ENCODE measurements around the gene RPGR.

Gene RPGR

GRCh38 chrX:38326086-38326485 is 1.2 kb downstream of the RPGR start:
- no peak for DNase-seq (ENCODE audit: extremely low read depth in 1 of 2, low read depth in 1 of 2)

- DNase-seq (ENCODE audit: extremely low read depth in 1 of 2, low read depth in 1 of 2), result no peak
These were observed 6.5 kb downstream of the RPGR start for GRCh38 chrX:38320819-38321218.

GRCh38 chrX:38318606-38319005 is 8.7 kb downstream of the RPGR start:
- no peak for DNase-seq (ENCODE audit: extremely low read depth in 1 of 2, low read depth in 1 of 2)

- no peak for DNase-seq (ENCODE audit: extremely low read depth in 1 of 2, low read depth in 1 of 2)
These were observed 9.1 kb downstream of the RPGR start for GRCh38 chrX:38318196-38318595.

- DNase-seq (ENCODE audit: extremely low read depth in 1 of 2, low read depth in 1 of 2), result no peak
These were observed 12.1 kb downstream of the RPGR start for GRCh38 chrX:38315186-38315585.

- DNase-seq (ENCODE audit: extremely low read depth in 1 of 2, low read depth in 1 of 2), result no peak
These were observed 14.1 kb downstream of the RPGR start for GRCh38 chrX:38313190-38313589.

- no peak for DNase-seq (ENCODE audit: extremely low read depth in 1 of 2, low read depth in 1 of 2)
These were observed 14.9 kb downstream of the RPGR start for GRCh38 chrX:38312436-38312835.

- DNase-seq (ENCODE audit: extremely low read depth in 1 of 2, low read depth in 1 of 2), result no peak
These were observed 15.6 kb downstream of the RPGR start for GRCh38 chrX:38311743-38312142.

GRCh38 chrX:38305971-38306370 is 21.3 kb downstream of the RPGR start:
- DNase-seq (ENCODE audit: extremely low read depth in 1 of 2, low read depth in 1 of 2), result no peak

GRCh38 chrX:38304010-38304409 is 23.3 kb downstream of the RPGR start:
- no peak for DNase-seq (ENCODE audit: extremely low read depth in 1 of 2, low read depth in 1 of 2)

- no peak for DNase-seq (ENCODE audit: extremely low read depth in 1 of 2, low read depth in 1 of 2)
These were observed 33.6 kb downstream of the RPGR start for GRCh38 chrX:38293741-38294140.

- DNase-seq (ENCODE audit: extremely low read depth in 1 of 2, low read depth in 1 of 2), result no peak
These were observed 39.6 kb downstream of the RPGR start for GRCh38 chrX:38287674-38288073.

GRCh38 chrX:38285649-38286048 is 41.7 kb downstream of the RPGR start:
- DNase-seq (ENCODE audit: extremely low read depth in 1 of 2, low read depth in 1 of 2), result no peak

- no peak for DNase-seq (ENCODE audit: extremely low read depth in 1 of 2, low read depth in 1 of 2)
These were observed 45.3 kb downstream of the RPGR start for GRCh38 chrX:38282049-38282448.

GRCh38 chrX:38279188-38279587 is 48.1 kb downstream of the RPGR start:
- no peak for DNase-seq (ENCODE audit: extremely low read depth in 1 of 2, low read depth in 1 of 2)

GRCh38 chrX:38278682-38279081 is 48.6 kb downstream of the RPGR start:
- DNase-seq (ENCODE audit: extremely low read depth in 1 of 2, low read depth in 1 of 2), result no peak

GRCh38 chrX:38277802-38278201 is 49.5 kb downstream of the RPGR start:
- DNase-seq (ENCODE audit: extremely low read depth in 1 of 2, low read depth in 1 of 2), result no peak

- DNase-seq (ENCODE audit: extremely low read depth in 1 of 2, low read depth in 1 of 2), result no peak
These were observed 50.2 kb downstream of the RPGR start for GRCh38 chrX:38277136-38277535.

- no peak for DNase-seq (ENCODE audit: extremely low read depth in 1 of 2, low read depth in 1 of 2)
These were observed 51.2 kb downstream of the RPGR start for GRCh38 chrX:38276089-38276488.

- DNase-seq (ENCODE audit: extremely low read depth in 1 of 2, low read depth in 1 of 2), result no peak
These were observed 51.7 kb downstream of the RPGR start for GRCh38 chrX:38275615-38276014.

GRCh38 chrX:38273453-38273852 is 53.9 kb downstream of the RPGR start:
- DNase-seq (ENCODE audit: extremely low read depth in 1 of 2, low read depth in 1 of 2), result no peak

- no peak for DNase-seq (ENCODE audit: extremely low read depth in 1 of 2, low read depth in 1 of 2)
These were observed 56.1 kb downstream of the RPGR start for GRCh38 chrX:38271154-38271716.

GRCh38 chrX:38268011-38268410 is 59.3 kb downstream of the RPGR start:
- DNase-seq (ENCODE audit: extremely low read depth in 1 of 2, low read depth in 1 of 2), result no peak

Data from activated CD8-positive, alpha-beta memory T cell treated with anti-CD3 and anti-CD28 coated beads for 1 hour (primary cell).